Measurements from ENCODE around the gene RNF19B.

RNF19B gene

DNA sequence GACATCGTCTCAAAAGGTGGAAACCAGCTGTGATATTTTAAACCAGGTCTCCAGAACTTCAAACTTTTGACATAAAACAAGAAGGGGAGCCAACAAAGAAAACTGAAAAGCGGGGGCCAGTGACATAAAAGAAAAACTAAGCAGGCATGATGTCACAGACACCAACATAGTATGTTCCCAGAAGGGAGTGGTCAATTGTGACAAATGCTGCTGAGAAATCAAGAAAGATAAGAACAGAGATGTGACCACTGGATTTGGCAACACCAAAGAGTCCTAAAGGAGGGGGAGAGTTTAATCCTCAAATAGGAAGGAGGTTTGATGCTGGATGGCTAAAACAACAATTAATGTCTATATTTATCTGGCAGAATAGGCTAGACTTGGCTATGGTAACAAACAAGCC is 2.3 kb upstream of the RNF19B start:
- no peak for DNase-seq

DNA sequence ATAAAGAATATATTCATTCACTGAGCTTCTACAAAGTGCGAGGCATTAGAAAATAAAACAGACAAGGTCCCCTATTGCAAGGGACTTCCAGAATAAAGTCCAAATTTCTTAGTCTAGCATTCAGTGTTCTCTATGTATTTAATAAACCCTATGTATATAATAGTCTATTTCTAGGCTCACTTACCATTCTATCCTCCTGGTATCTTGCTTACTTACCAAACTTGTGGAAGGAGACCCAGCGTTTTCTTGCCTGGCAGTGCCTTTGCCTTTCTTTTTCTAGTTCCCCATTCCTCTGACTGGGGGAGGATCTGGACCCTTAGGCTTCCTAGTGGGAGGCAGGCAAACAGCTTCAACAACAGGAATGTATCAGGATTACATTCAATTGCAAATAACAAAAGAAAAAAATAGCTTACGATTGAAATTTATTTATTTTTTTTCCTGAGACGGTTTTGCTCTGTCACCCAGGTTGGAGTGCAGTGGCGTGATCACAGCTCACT is 690 bp upstream of the RNF19B start:
- DNase-seq: no peak

DNA sequence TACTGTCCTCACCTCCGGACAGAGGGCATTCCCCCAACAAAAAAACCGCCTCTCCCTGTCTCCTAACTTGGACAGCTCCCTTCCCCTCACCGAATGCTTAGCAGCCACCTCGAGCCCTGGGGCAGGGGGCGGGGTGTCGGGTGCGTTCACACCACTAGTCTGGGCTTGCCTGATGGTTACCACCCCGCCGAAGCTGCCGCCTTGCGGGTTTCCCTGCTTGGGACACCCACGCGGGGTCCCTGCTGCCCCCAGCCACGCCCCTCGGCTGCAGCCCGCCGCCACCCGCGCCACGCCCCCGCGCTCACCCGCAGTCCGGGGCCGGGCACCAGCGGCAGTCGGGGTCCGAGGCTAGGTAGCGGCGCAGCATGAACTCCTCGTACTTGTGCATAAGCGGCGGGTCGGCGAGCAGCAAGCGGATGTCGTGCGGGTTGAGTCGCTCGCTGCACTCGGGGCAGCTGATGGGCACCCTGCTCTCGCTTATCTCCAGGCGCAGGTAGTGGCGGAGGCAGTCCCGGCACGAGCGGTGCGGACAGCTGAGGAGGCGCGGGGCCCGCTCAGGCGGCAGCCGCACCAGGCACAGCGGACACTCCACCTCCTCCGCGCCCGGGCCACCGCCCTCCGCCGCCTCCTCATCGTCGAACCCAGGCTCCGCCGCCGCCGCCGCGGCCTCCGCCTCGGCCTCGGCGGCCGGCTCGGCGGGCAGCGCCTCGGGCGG is 706 bp downstream of the RNF19B start:
- DNase-seq: peak; percentile 67

DNA sequence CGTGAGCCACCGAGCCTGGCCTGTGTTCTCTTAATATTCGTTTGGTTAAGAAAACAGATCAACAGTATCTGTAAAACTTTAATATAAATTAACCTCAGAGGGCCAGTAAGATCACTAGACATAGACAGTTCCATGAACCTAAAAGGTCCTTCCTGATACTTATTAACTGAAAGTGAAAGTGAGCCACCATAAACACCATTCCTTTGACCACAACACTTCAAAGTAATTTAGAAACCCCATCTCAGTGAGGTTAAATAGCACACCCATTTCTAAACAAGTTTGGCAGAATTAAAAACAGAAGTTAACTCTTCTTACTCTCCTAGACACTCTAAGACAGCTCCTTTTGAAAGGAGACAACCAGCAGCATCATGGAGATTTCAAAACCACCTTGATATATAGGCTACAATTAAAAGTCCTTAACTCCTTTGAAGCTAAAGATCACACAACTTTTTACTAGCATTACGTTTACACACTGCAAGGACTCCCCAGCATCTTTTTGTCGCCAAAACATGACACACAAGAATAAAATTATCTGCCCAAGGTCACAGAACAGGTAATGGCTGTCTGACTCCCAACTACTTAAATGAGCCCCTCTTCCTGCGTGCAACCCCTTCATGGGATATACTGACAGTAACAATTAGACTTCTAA is 2.2 kb downstream of the RNF19B start:
- peak; percentile 63 for DNase-seq

DNA sequence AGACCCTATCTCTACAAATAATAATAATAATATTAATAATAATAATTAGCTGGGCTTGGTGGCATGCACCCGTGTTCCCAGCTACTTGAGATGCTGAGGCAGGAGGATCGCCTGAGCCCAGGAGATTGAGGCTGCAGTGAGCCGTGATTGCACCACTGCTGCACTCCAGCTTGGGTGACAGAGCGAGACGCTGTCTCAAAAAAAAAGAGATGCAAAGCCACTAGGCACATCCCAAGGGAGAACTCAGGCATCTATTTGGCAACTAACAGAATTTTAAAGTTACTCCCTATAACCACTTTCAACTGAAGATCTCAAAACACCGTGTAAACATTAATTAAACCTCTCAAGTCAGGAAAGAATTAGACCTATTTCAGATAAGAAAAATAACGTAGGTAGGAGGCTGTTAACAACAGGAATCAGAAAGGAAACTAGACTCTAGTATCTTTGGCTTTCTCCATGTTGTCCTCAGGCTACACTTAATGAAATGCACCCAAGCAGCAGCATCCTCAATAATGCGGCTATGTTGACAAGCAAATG is 3.7 kb downstream of the RNF19B start:
- DNase-seq: no peak

DNA sequence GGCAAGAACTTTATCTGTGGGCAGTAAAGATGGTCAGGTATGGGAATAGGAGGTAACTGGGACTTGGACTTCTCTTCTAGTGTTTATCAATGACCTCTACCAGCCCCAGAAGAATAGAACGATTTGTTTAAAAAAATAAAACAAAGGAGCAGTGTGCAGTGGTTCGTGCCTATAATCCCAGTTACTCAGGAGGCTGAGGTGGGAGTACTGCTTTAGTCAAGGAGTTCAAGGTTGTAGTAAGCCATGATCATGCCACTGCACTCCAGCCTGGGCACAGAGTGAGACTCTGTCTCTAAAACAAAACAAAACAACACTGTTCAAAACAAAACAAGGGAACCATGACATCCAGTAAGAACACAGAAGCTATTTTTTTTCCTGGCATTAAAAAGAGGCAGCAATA is 4.3 kb downstream of the RNF19B start:
- DNase-seq: no peak

DNA sequence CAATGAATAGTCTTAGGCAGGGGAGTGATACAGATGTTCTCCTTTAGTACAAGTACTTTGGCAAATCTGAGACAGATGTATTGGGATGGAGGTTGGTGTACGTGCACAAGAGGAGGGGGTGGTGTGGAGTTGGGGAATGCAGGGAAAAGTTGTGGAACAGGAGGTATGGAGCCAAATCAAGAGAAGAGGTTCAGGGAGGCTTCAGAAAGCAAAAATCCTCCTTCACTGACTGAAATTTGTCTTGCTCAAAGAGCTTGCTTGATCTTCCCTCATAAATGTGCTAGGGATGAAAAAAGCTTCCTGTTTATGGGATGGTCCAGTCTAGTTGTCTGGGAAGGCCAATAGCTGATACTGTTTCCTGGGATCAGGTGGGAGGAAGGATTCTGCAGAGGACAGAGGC is 5.8 kb downstream of the RNF19B start:
- no peak for DNase-seq

- no peak for DNase-seq
These were observed 7.6 kb downstream of the RNF19B start for GRCh38 chr1:32957017-32957416.

DNA sequence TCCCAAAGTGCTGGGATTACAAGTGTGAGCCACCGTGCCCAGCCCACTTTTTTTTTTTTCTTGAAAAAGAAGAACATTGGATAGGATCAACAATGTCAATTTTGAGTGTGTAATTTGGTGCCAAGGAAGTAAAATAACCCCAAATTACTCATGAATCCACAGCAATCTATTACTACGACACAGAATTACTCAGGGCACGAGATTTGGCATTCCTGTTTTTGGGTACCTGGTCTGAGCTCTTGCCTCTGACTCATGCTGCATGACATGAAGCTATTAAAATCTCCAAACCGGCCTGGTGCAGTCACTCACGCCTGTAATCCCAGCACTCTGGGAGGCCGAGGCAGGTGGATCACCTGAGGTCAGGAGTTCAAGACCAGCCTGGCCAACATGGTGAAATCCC is 10.4 kb downstream of the RNF19B start:
- DNase-seq: no peak

- DNase-seq: no peak
These were observed 11.1 kb downstream of the RNF19B start for GRCh38 chr1:32953495-32953894.

GRCh38 chr1:32949519-32949918 is 15.1 kb downstream of the RNF19B start:
- no peak for DNase-seq

GRCh38 chr1:32948905-32949304 is 15.7 kb downstream of the RNF19B start:
- no peak for DNase-seq

DNA sequence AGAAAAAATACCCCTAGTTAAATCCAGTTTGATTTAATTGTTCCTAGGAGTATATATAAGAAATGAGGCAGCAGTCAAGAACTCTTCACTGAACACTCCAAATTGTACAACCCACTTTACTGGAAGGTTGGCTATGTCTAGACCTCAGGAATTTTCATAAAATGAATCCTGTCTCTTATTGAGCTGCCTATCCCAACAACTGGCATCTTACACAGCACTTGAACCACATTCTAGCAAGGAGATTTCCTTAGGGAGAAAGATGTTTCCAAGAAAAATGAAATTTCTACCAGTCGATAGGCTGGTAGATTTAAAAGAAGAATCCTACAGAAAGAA is 16.3 kb downstream of the RNF19B start:
- no peak for DNase-seq

DNA sequence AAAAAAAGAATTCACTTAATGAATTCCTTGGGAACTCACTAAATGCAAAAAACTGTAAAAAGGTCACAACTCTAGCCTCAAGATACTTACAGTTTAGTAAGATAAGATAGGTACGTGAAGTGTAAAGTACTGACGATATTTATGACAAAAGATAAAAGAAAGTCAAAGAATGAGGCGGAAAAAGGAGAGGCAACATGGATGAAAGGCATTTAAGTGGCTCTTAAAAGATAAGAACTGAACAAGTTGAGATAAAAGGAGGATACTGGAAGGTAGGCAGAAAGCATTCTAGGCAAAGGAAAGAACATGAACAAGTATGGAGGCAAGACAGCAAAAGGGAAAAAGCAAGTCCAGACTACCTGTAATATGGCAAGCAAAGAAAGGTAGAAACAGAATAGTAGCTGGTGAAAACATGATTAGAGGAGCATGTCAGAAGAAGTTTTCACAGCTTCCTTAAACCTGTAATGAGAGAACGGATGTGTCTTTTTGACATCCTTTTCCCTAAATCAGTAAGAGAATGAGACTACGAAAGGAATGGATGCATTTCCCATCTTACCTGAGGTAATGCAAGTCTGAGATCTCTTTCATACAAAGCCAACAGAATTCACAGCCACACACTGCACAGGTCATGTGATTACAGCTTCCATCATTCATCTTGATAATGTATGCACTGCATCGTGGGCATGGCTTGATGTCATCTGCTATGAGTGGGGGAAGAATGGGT is 16.8 kb downstream of the RNF19B start:
- DNase-seq: no peak

GRCh38 chr1:32946413-32946812 is 18.2 kb downstream of the RNF19B start:
- DNase-seq: no peak

DNA sequence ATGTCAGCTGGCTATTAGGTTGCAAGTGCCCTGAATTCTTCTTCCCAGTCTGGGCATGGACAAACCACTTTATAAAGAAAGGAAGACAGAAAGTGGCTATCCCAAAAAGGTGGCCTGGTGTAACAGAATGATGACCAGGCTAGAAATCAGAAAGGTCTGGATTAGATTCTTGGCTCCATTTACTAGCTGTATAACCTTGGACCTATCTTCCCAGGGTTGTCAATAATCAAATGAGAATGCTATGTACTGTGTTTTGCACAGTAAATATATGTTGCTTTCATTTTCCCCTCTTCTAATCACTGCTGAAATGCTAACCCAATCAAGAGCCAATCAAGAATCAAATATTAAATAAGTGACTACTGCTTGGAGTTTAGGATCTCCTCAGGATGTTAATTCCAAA is 20.4 kb downstream of the RNF19B start:
- no peak for DNase-seq

- peak; percentile 78 for DNase-seq
These were observed 24.8 kb downstream of the RNF19B start for GRCh38 chr1:32939655-32940371.

GRCh38 chr1:32937061-32937460 is 27.5 kb downstream of the RNF19B start:
- no peak for DNase-seq

- no peak for DNase-seq
These were observed 30.1 kb downstream of the RNF19B start for GRCh38 chr1:32934535-32934934.

DNA sequence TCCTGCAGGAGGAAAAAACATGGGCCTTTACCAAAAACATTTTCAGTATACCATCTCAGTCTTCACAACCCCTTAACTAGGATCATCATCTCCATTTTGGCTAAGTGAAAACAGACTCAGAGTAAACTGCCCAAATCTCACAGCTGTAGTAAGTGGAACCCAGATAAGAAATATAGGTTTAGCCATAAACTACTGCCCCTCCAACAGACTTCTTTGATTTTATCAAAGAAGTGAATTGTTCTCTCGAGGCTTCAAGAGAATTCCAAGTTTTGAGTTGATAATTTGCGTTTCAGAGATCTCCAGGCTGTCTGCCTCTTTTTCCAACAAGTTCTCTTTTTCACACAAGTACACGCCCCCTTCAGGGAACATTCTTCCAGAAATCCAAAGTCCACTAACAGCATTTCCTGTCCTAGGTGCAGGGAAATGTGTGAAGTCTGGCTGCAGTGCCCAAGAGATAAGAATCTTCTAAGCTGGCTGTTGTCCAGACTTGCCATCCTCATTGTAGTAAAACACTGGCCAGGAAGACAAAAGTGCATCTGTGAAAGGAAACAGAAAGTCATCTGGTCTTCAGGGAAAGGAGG is 30.8 kb downstream of the RNF19B start:
- DNase-seq: no peak

DNA sequence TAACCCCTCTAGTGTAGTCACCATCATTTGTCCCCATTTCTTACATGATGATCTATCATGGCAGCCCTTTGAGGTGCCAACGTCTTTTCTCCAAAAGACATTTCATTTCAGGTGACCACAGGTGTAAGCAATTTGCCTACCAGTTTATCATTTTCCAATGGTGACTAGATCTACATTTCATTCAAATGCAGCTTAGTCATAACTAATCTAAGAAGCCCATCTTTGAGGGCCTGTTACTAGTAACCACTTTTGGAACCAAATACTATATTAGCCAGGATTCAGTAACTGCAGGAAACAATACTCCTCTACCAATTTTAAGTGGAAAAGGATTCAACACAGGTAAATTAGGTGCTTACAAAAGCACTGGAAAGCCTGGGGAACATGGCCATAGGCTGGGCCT is 32.8 kb downstream of the RNF19B start:
- DNase-seq: no peak

DNA sequence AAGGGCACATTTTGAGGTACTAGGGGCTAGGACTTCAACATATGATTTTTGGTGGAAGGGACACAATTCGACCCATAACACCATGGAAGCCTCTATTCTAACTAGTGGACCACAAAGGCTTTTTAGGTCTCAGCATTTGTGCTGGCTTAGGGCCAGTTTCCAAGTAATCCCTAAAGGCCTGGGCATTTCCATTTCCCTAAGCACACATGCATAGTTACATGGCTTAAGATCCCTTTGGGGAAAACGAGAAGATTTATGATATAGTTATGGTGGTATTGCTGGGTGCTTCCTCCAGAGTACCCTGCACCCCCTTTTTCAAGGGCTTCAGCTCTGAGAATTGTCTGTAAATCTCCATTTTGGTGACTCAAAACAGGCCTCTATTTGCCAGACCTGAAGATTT is 35.2 kb downstream of the RNF19B start:
- DNase-seq: no peak

- no peak for DNase-seq
These were observed 35.9 kb downstream of the RNF19B start for GRCh38 chr1:32928715-32929114.
